ENCODE measurements around the gene UNC5CL. TPM values are rescaled to one million over a fixed set of nuclear protein-coding genes. Genes with fewer than 3 reads are reported as not detected.

UNC5CL gene
- total RNA-seq, 1 donor from 2014 or later = 2.2 TPM

DNA sequence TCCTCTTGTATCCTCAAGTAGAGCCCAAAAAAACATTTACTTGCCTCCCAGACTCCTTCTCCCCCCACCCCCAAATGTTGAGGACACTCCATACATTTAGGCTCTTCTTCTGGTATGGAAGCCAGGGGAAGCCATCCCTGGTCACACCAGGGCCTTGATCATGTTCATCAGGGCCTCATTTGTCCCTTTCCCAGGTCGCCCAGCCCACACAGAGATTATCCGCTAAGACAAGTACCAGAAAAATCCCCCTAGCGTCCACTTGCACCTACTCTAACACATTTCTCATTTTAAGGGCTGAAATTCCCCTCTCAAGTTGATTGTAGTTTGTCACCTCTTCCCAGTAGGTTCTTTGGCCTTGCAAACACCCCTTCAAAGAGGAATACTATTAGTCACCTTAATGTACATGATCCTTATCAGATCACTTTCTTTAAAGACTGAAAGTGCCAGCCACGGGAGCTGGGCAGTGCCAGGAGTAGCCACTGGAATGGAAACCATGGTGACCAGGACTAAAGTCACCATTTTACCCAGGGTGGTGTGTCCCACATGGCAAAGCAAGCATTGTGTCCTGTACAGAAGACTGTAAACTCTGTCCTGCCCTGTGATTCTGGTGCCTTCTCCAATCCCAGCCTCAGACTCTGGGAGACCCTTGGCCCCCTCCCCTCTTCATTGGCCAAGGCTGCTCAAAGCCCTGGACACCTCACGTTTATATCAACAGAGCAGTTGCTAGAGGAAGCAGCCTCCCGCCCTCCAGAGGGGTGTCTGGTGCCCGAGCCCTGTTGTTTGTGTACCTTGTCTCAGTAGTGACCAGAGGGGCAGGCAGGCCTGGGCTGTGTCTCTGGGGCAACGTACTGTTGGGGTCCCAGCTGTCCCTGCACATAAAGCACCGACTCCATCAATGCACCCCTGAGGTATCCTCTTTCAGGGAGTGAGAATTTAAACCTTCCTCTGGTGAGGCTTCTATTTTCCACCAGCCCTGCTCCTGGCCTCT lies 9.0 kb upstream of the UNC5CL start:
- no peak for DNase-seq (ENCODE audit: low read depth)
- no peak overlapping the region for H3K4me3 ChIP-seq (ENCODE audit: low read depth, low read length)
- TF ChIP-seq, protein P1, sequence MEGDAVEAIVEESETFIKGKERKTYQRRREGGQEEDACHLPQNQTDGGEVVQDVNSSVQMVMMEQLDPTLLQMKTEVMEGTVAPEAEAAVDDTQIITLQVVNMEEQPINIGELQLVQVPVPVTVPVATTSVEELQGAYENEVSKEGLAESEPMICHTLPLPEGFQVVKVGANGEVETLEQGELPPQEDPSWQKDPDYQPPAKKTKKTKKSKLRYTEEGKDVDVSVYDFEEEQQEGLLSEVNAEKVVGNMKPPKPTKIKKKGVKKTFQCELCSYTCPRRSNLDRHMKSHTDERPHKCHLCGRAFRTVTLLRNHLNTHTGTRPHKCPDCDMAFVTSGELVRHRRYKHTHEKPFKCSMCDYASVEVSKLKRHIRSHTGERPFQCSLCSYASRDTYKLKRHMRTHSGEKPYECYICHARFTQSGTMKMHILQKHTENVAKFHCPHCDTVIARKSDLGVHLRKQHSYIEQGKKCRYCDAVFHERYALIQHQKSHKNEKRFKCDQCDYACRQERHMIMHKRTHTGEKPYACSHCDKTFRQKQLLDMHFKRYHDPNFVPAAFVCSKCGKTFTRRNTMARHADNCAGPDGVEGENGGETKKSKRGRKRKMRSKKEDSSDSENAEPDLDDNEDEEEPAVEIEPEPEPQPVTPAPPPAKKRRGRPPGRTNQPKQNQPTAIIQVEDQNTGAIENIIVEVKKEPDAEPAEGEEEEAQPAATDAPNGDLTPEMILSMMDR (conservative IDR thresholded peaks at IDR 0.05; ENCODE audit: low read depth, low read length) = no peak

DNA sequence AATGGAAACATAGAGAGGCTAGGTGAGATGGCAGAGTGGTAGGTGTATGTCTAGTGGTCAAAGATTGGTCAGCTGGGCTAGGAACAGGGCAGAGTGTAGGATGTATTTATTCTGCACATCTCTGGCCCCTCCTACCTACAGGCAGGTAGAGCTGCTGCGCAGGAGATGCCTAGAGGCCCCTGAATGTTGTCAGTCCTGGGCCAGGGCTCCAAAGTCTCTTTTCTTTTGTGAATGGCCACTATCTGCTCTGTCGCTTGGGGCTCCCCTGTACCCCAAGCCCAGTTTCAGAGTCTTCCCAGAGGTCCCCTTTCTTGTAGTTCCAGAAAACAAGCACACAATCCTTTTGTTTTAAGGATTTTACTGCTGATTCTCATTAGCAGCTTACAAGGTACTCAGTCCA lies 8.3 kb upstream of the UNC5CL start:
- H3K4me3 ChIP-seq (ENCODE audit: low read depth, low read length) = no peak overlapping the region
- TF ChIP-seq, protein P1 (conservative IDR thresholded peaks at IDR 0.05; ENCODE audit: low read depth, low read length) = no peak

DNA sequence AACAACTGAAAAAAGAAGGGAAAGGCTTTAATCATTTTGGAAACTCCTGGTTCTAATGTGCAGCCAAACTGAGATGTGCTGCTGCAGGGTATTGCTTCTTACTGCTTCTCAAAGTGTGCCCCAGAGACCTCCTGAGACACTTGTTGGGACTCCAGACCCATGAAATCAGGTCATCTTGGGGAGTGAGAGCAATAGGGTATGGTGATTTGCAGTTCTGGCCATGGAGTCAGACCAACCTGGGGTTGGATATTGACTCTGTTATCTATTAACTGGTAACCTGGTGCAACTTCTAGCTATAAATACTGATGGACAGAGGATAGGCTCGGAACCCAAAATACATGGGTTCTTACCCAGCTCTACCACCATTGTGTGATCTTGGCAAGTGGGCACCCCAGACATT lies 7.1 kb upstream of the UNC5CL start:
- TF ChIP-seq, protein P1 (conservative IDR thresholded peaks at IDR 0.05; ENCODE audit: low read depth, low read length) = no peak
- no peak for DNase-seq (ENCODE audit: low read depth)
- H3K4me3 ChIP-seq (ENCODE audit: low read depth, low read length) = no peak overlapping the region

More for the DNA sequence above, 8.3 kb upstream of the UNC5CL start:
- DNase-seq (ENCODE audit: low read depth) = no peak

DNA sequence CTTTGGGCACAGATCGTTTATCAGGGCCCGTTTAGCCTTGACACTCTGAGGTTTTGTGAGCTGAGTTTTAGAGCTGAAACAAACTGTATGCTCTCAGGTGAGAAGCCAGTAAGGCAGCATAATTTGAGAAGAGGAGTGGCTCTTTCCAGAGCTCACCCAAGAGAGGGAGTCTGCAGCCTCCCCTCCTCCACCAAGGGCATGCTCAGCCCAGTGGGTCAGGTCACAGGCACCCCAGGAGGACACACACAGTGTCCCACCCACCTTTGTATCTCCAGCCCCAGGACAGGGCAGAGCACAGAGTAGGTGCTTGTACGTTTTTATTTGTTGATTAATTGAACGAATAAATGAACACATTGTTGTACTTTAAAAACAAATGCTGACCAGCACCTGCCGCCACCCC lies 6.6 kb upstream of the UNC5CL start:
- no peak overlapping the region for H3K4me3 ChIP-seq (ENCODE audit: low read depth, low read length)
- TF ChIP-seq, protein P1 (conservative IDR thresholded peaks at IDR 0.05; ENCODE audit: low read depth, low read length) = no peak

DNA sequence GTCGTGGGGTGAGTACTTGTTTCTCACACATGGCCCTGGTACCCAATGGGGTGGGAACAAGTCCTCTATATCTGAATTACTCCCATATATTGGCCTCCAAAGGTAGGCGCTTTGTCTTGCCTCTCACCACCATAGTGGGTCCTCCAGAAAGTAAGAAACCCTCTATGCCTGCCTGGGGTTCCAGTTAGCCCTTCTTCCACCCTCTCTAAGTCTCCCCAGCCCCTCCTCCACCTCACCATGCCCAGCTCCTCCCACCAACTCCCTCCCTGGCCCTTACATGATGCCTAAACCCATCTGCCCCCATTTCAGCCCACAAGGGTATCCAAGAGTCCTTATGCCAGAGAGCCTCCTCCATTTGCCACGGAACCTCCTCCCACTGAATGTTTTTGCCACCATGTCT lies 4.1 kb upstream of the UNC5CL start:
- TF ChIP-seq, protein P1 (conservative IDR thresholded peaks at IDR 0.05; ENCODE audit: low read depth, low read length) = no peak
- no peak overlapping the region for H3K4me3 ChIP-seq (ENCODE audit: low read depth, low read length)
- no peak for DNase-seq (ENCODE audit: low read depth)

More for the DNA sequence above, 6.6 kb upstream of the UNC5CL start:
- DNase-seq (ENCODE audit: low read depth) = no peak

DNA sequence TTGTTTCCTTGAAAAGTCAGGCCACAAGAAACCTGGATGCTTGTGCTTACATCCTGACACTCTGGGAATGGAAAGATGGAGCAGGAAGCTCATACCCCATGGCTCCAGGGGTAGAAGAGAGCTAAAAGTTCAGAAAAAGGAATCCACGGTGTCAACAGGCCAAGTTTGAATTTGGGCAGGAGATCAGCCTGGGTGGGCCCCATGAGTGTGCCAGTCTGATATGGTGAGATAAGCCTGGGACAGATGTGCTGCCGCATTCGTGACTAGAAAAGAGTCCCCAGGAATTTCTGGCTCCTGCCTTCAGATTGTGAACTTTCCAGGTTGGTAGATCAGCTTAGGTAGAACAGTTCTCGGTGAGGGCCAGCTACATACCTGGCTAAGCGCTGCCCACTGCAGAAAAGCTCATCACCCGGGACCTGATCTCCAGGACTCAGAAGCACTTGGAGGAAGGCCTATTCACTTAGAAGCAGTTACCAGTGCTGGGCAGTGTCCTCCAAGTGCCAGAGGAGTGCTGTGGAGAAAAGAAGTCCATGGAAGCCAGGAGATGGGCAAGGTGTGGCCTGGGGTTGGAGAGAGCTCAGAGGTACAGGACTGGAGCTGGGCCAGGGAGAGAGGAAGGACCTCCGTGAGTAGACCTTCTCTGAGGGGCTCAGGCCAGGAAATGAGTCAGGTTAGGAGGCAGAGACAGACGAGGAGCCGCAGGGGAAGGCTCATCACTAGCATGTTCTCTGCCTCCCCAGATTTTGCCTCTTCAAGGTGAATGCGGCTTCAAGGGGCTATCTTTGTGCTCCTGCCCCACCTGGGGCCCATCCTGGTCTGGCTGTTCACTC lies 3.4 kb upstream of the UNC5CL start, which contains the start of gene TSPO2:
Gene TSPO2, plus strand, starts transcription at position 242 of the 830 bp plus-strand sequence. Its CDS starts 519 bp downstream, at position 761.
- DNase-seq (ENCODE audit: low read depth) = no peak
- no peak within 1 kb of the TSS for H3K4me3 ChIP-seq (ENCODE audit: low read depth, low read length)
- TF ChIP-seq, protein P1 (conservative IDR thresholded peaks at IDR 0.05; ENCODE audit: low read depth, low read length) = no peak

Data from epithelial cell of proximal tubule (primary cell).